Heart left ventricle (tissue), 16 donors: Measurements from ENCODE around the gene C6orf47. TPM values are rescaled to one million over a fixed set of nuclear protein-coding genes. Genes with fewer than 3 reads are reported as not detected.

ENCODE experiments used
- ATAC-seq, 4 donors: fragments of 200-7000 bp; cut with Tn5 transposase; one replicate each; pipeline ENCODE4 v1.9.1; 2020 to 2022; ENCODE audit warnings: moderate library complexity in 4 of 4, mild to moderate bottlenecking in 3 of 4, moderate number of reproducible peaks in 1 of 4
- DNase-seq, 5 donors: peaks; one replicate each; pipeline ENCODE4 v3.0.0-alpha.2; 2020
- H3K27ac ChIP-seq, 12 donors: fragments of 200-600 bp; sonication (generic) in 4 of 12; one replicate each; pipeline versions ENCODE4 v1.5.0 to v1.8.0; 2016 to 2022; ENCODE audit warnings: mild to moderate bottlenecking in 2 of 12
- H3K27me3 ChIP-seq, 9 donors: fragments of 200-600 bp; sonication (generic) in 2 of 9; one replicate each; pipeline versions ENCODE4 v1.5.1 to v1.8.0; 2016 to 2022; ENCODE audit warnings: mild to moderate bottlenecking in 3 of 9
- H3K36me3 ChIP-seq, 9 donors: fragments of 200-600 bp; sonication (generic) in 2 of 9; one replicate each; pipeline versions ENCODE4 v1.5.0 to v1.8.0; 2018 to 2022; ENCODE audit warnings: mild to moderate bottlenecking in 2 of 9
- H3K4me1 ChIP-seq, 12 donors: fragments of 200-600 bp; sonication (generic) in 4 of 12; one replicate each; pipeline versions ENCODE4 v1.5.0 to v1.8.0; 2016 to 2022; ENCODE audit warnings: mild to moderate bottlenecking in 3 of 12
- H3K4me3 ChIP-seq, 12 donors: fragments of 200-600 bp; sonication (generic) in 4 of 12; one replicate each; pipeline versions ENCODE4 v1.5.0 to v1.8.0; 2017 to 2022; ENCODE audit warnings: mild to moderate bottlenecking in 9 of 12, moderate library complexity in 4 of 12
- H3K9me3 ChIP-seq, 12 donors: fragments of 200-600 bp; sonication (generic) in 4 of 12; one replicate each; pipeline versions ENCODE4 v1.5.0 to v1.8.0; 2016 to 2022; ENCODE audit warnings: mild to moderate bottlenecking in 1 of 12
- CTCF ChIP-seq, 12 donors: fragments of 200-600 bp; sonication (generic) in 4 of 12; IDR thresholded peaks; one replicate each; pipeline versions ENCODE4 v1.5.0 to v1.8.0; 2018 to 2022; ENCODE audit warnings: antibody characterized with exemption in 12 of 12, mild to moderate bottlenecking in 5 of 12
- POLR2A ChIP-seq, 2 donors: fragments of 450-650 bp; IDR thresholded peaks; one replicate each; pipeline ENCODE4 v1.6.1; 2017; ENCODE audit warnings: antibody characterized with exemption in 2 of 2, mild to moderate bottlenecking in 2 of 2, moderate library complexity in 2 of 2
- WGBS, 4 donors: extraction: QIAGEN DNeasy Blood & Tissue Kit in 2 of 4; methylation state at CpG; one replicate each; pipeline versions ENCODE4 v1.1.5 to v1.1.7; 2013 to 2018; 5-methylcytosine and 5-hydroxymethylcytosine counted together
- intact Hi-C, 10 donors: fragments of 100-400 bp; cut with DNase I; formaldehyde crosslinking; loops; one replicate each; pipeline versions ENCODE4 v1.11.1 to v1.14.2; 2022
- polyA plus RNA-seq, 2 donors: library from polyadenylated mRNA; stranded (reverse); fragments of 200-250 nt; gene quantifications; one replicate each; pipeline ENCODE4 v1.2.3, GENCODE V29; 2013
- total RNA-seq, 9 donors: library from RNA; depleted of rRNA in 2 of 9; stranded (reverse); fragments of >200 nt in 2 of 9; fragmentation: NEBNext Ultra II Directional in 3 of 9; extraction: Animal tissue kit (Norgen Biotek cat#: 25700) in 3 of 9; gene quantifications; one replicate each; pipeline versions ENCODE4 v1.1.0 to v1.2.4, GENCODE V29; 2016 to 2023
- donor health status: ischemic (EF 13 %, LVEDD 7.1; RV severe dilation, severe dysfunction).
- donor health status: healthy with polysubstance abuse.
- donor health status: DM: no; HTN: yes; CAD: no.
- donor health status: DM: no; HTN: no; CAD: no.
- donor health status: ischemic (EF 25% LVEDD 6.9; RV normal size, moderate dysfunction).
- donor health status: ischemic (EF 25% LVEDD 5.7; RV mildly dilated, moderate dysfunction).
- donor health status: healthy.
- donor health status: DM: yes; HTN: yes; CAD: no.
- donor health status: ischemic (EF 35%, LVEDD 5.7; RV mildly dilated, moderate dysfunction).
- donor health status: nonischemic (EF 11% LVEDD 7.7; RV severe dilation, severe dysfunction).
- donor health status: DM: yes; HTN: yes; CAD: no.
- donor health status: PGD.
- donor health status: ischemic (EF 29% LVEDD 5.4; RV normal size, mild dysfunction).
- donor health status: nonischemic (EF 23%, LVEDD 6.1; RV moderate dilation, normal function).

C6orf47 gene
- total and polyA plus RNA-seq, 11 donors = 16.5 to 30.9 (median 20.0) TPM

- intact Hi-C loops = no loop called here
- no peaks in the 10 kb centered on the region for H3K27me3 ChIP-seq
- no peaks in the 10 kb centered on the region for H3K9me3 ChIP-seq
- WGBS, 4 donors = 8 to 31% (median 22%) methylated on average over 3 of the region's 3 CpGs
- DNase-seq = peak in 1 of 5 donors; percentile 15
- H3K4me1 ChIP-seq = peaks cover 3 to 24% (median 11%) of the 10 kb centered on the region in 12 donors
- TF ChIP-seq CTCF (IDR thresholded peaks at IDR 0.05) (no peak), POLR2A (IDR thresholded peaks at IDR 0.05) (no peak)
- H3K4me3 ChIP-seq = no peak within 1 kb of the TSS
- H3K27ac ChIP-seq = no peak within 1 kb of the TSS
- ATAC-seq = no peak
- no peaks in the 10 kb centered on the region for H3K36me3 ChIP-seq
Observed at GRCh38 chr6:31706599-31706998, 46.0 kb upstream of the C6orf47 start, which contains the start of gene LY6G6F. Gene LY6G6F, plus strand, starts transcription at chr6:31706866. Its CDS starts 41 bp downstream, at chr6:31706907.

GRCh38 chr6:31705931-31706330, 45.4 kb upstream of the C6orf47 start:
- TF ChIP-seq CTCF (IDR thresholded peaks at IDR 0.05) = no peak
- DNase-seq (peak in 1 of 5 donors; percentile 3), ATAC-seq (no peak)
- H3K27me3 ChIP-seq = no peaks in the 10 kb centered on the region
- intact Hi-C loops = no loop called here
- no peak overlapping the region for H3K4me3 ChIP-seq
- WGBS, 4 donors = 90 to 94% (median 93%) methylated on average over 6 of the region's 6 CpGs
- H3K27ac ChIP-seq = no peak overlapping the region
- H3K4me1 ChIP-seq = peaks cover 3 to 25% (median 18%) of the 10 kb centered on the region in 12 donors
- H3K36me3 ChIP-seq = peaks cover 0 to 6% (median 2%) of the 10 kb centered on the region in 9 donors
- no peaks in the 10 kb centered on the region for H3K9me3 ChIP-seq

- peak within 1 kb of the TSS; percentile 90 to 100 (median 98) for H3K27ac ChIP-seq
- no peaks in the 10 kb centered on the region for H3K27me3 ChIP-seq
- intact Hi-C loops = loop anchor here in 4 of 10 donors (2.0 to 5.0 kb wide), 3 partner anchors 26 to 129 kb away; partner anchors contain the start of genes DDAH2 (in 2 of the 4) and CLIC1 (in 1 of the 4)
- H3K9me3 ChIP-seq = no peaks in the 10 kb centered on the region
- 1 to 2% (median 1%) methylated on average over 38 to 54 of the region's 54 CpGs for WGBS, 4 donors
- ATAC-seq = peak; percentile 96 to 99 (median 98)
- DNase-seq = peak; percentile 99 to 100 (median 99)
- peak within 1 kb of the TSS; percentile 58 to 99 (median 78) for H3K4me3 ChIP-seq
- peaks cover 3 to 30% (median 21%) of the 10 kb centered on the region in 12 donors for H3K4me1 ChIP-seq
- TF ChIP-seq CTCF (IDR thresholded peaks at IDR 0.05) (peak in 2 of 12 donors; percentile 14 to 20), POLR2A (IDR thresholded peaks at IDR 0.05) (peak; percentile 88 to 98)
- peaks cover 0 to 32% (median 25%) of the 10 kb centered on the region in 9 donors for H3K36me3 ChIP-seq
Observed at GRCh38 chr6:31702819-31703716, 42.5 kb upstream of the C6orf47 start, which contains the start of gene ABHD16A. Gene ABHD16A, minus strand, starts transcription at chr6:31703324. Its CDS starts 43 bp downstream, at chr6:31703281.

- intact Hi-C loops = loop anchor here in 4 of 10 donors (2.0 to 5.0 kb wide), 3 partner anchors 26 to 130 kb away; partner anchors contain the start of genes DDAH2 (in 2 of the 4) and CLIC1 (in 1 of the 4)
- ATAC-seq = peak in 2 of 4 donors; percentile 24 to 29
- Histone ChIP-seq H3K4me1 (peaks cover 3 to 35% (median 21%) of the 10 kb centered on the region in 12 donors), H3K36me3 (peaks cover 0 to 38% (median 31%) of the 10 kb centered on the region in 9 donors), H3K27ac (peak overlapping the region; percentile 90 to 100 (median 98)), H3K4me3 (peak overlapping the region; percentile 58 to 99 (median 78)), H3K27me3 (no peaks in the 10 kb centered on the region), H3K9me3 (no peaks in the 10 kb centered on the region)
- peak in 2 of 5 donors; percentile 27 for DNase-seq
- TF ChIP-seq CTCF (IDR thresholded peaks at IDR 0.05) (no peak), POLR2A (IDR thresholded peaks at IDR 0.05) (no peak)
- 0 to 1% (median 1%) methylated on average over 10 of the region's 10 CpGs for WGBS, 4 donors
Observed at GRCh38 chr6:31702405-31702818, 41.8 kb upstream of the C6orf47 start.
